ENCODE measurements around the gene ARHGAP42.

Gene ARHGAP42

GRCh38 chr11:100695911-100696310 lies 8.8 kb downstream of the ARHGAP42 start:
- Histone ChIP-seq H3K9me2 (replicated peaks; ENCODE audit: control insufficient read depth, low read length) (no peaks in the 10 kb centered on the region), H3K9me3 (ENCODE audit: control insufficient read depth, insufficient read depth, low read length) (no peaks in the 10 kb centered on the region), H4K20me1 (ENCODE audit: control insufficient read depth, insufficient read depth, low read depth, low read length) (no peaks in the 10 kb centered on the region), H3F3A (ENCODE audit: control insufficient read depth, insufficient read depth) (no peaks in the 10 kb centered on the region), H3K4me2 (ENCODE audit: low read length) (no peak overlapping the region), H3K27ac (ENCODE audit: low read depth, low read length) (no peak overlapping the region), H3K4me1 (ENCODE audit: control insufficient read depth, low read length) (no peaks in the 10 kb centered on the region), H3K79me2 (ENCODE audit: control insufficient read depth, low read length) (no peaks in the 10 kb centered on the region), H3K4me3 (ENCODE audit: low read length) (no peak overlapping the region), H3K27me3 (ENCODE audit: control insufficient read depth, low read length) (no peaks in the 10 kb centered on the region), H3K36me3 (ENCODE audit: control insufficient read depth, low read length) (no peaks in the 10 kb centered on the region)
- no peak for TF ChIP-seq EZH2phosphoT487 (IDR thresholded peaks at IDR 0.05; ENCODE audit: borderline replicate concordance, low read length)
- no peak for TF ChIP-seq CTCF (IDR thresholded peaks at IDR 0.05; ENCODE audit: low read depth, low read length, poor library complexity, severe bottlenecking)

GRCh38 chr11:100703139-100703538 lies 16.1 kb downstream of the ARHGAP42 start:
- H3K9me2 ChIP-seq (replicated peaks; ENCODE audit: control insufficient read depth, low read length), result no peaks in the 10 kb centered on the region
- TF ChIP-seq CTCF (IDR thresholded peaks at IDR 0.05; ENCODE audit: low read depth, low read length, poor library complexity, severe bottlenecking) (no peak), EZH2phosphoT487 (IDR thresholded peaks at IDR 0.05; ENCODE audit: borderline replicate concordance, low read length) (no peak)
- no peak overlapping the region for H3K4me3 ChIP-seq (ENCODE audit: low read length)
- H3K36me3 ChIP-seq (ENCODE audit: control insufficient read depth, low read length), result no peaks in the 10 kb centered on the region
- H3K9me3 ChIP-seq (ENCODE audit: control insufficient read depth, insufficient read depth, low read length), result no peaks in the 10 kb centered on the region
- H3K79me2 ChIP-seq (ENCODE audit: control insufficient read depth, low read length), result peaks cover 2% of the 10 kb centered on the region; the same call in 1 of the 2 replicates
- H4K20me1 ChIP-seq (ENCODE audit: control insufficient read depth, insufficient read depth, low read depth, low read length), result no peaks in the 10 kb centered on the region
- no peaks in the 10 kb centered on the region for H3F3A ChIP-seq (ENCODE audit: control insufficient read depth, insufficient read depth)
- peaks cover 28% of the 10 kb centered on the region for H3K4me1 ChIP-seq (ENCODE audit: control insufficient read depth, low read length)
- no peak overlapping the region for H3K4me2 ChIP-seq (ENCODE audit: low read length)
- H3K27ac ChIP-seq (ENCODE audit: low read depth, low read length), result no peak overlapping the region
- H3K27me3 ChIP-seq (ENCODE audit: control insufficient read depth, low read length), result no peaks in the 10 kb centered on the region

GRCh38 chr11:100703801-100704575 lies 16.9 kb downstream of the ARHGAP42 start:
- no peak overlapping the region for H3K27ac ChIP-seq (ENCODE audit: low read depth, low read length)
- no peaks in the 10 kb centered on the region for H3K9me2 ChIP-seq (replicated peaks; ENCODE audit: control insufficient read depth, low read length)
- H3K27me3 ChIP-seq (ENCODE audit: control insufficient read depth, low read length), result no peaks in the 10 kb centered on the region
- no peaks in the 10 kb centered on the region for H3K9me3 ChIP-seq (ENCODE audit: control insufficient read depth, insufficient read depth, low read length)
- H3K4me3 ChIP-seq (ENCODE audit: low read length), result no peak overlapping the region
- no peak overlapping the region for H3K4me2 ChIP-seq (ENCODE audit: low read length)
- peaks cover 28% of the 10 kb centered on the region for H3K4me1 ChIP-seq (ENCODE audit: control insufficient read depth, low read length)
- no peak for TF ChIP-seq EZH2phosphoT487 (IDR thresholded peaks at IDR 0.05; ENCODE audit: borderline replicate concordance, low read length)
- TF ChIP-seq CTCF (IDR thresholded peaks at IDR 0.05; ENCODE audit: low read depth, low read length, poor library complexity, severe bottlenecking), result no peak
- no peaks in the 10 kb centered on the region for H3F3A ChIP-seq (ENCODE audit: control insufficient read depth, insufficient read depth)
- no peaks in the 10 kb centered on the region for H4K20me1 ChIP-seq (ENCODE audit: control insufficient read depth, insufficient read depth, low read depth, low read length)
- no peaks in the 10 kb centered on the region for H3K36me3 ChIP-seq (ENCODE audit: control insufficient read depth, low read length)
- peaks cover 2% of the 10 kb centered on the region; the same call in 1 of the 2 replicates for H3K79me2 ChIP-seq (ENCODE audit: control insufficient read depth, low read length)
